ENCODE measurements around the gene RNF182. TPM values are rescaled to one million over a fixed set of nuclear protein-coding genes. Genes with fewer than 3 reads are reported as not detected.

RNF182 gene
- total RNA-seq, 2 donors from 2014 or later = not detected

- no peak for ATAC-seq (replicated peaks)
- H3K27me3 Mint-ChIP-seq = peaks cover 6% of the 10 kb centered on the region
Measured at GRCh38 chr6:13910443-13910842, 14.3 kb upstream of the RNF182 start.

DNA sequence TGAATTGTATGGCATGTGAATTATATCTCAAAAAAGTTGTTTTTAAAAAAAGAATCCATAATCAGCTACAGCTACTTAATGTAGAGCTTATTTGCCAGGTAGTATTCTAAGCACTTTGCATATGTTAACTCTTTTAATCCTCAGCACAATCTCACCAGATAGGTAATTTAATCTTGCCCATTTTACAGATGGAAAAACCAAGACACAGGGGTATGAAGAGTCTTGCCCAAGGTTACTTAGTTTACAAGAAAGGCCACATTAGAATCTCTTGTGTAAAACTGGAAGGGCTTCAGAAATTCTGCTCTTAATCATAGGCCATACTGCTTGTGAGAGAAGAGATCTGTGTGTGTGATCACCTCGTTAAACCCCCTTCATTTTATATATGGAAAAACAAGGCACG lies 13.4 kb upstream of the RNF182 start:
- no peaks in the 10 kb centered on the region for H3K4me1 Mint-ChIP-seq
- H3K27me3 Mint-ChIP-seq = peaks cover 6% of the 10 kb centered on the region
- no peak overlapping the region for H3K27ac Mint-ChIP-seq
- H3K36me3 Mint-ChIP-seq (ENCODE audit: low read depth) = no peaks in the 10 kb centered on the region
- ATAC-seq (replicated peaks) = no peak
- no peak overlapping the region for H3K4me3 Mint-ChIP-seq
- H3K9me3 Mint-ChIP-seq = no peaks in the 10 kb centered on the region

More at GRCh38 chr6:13910443-13910842, 14.3 kb upstream of the RNF182 start:
- no peaks in the 10 kb centered on the region for H3K36me3 Mint-ChIP-seq (ENCODE audit: low read depth)
- H3K4me1 Mint-ChIP-seq = no peaks in the 10 kb centered on the region
- no peaks in the 10 kb centered on the region for H3K9me3 Mint-ChIP-seq
- no peak overlapping the region for H3K4me3 Mint-ChIP-seq
- no peak overlapping the region for H3K27ac Mint-ChIP-seq

- no peak for ATAC-seq (replicated peaks)
- no peaks in the 10 kb centered on the region for H3K4me1 Mint-ChIP-seq
- no peaks in the 10 kb centered on the region for H3K36me3 Mint-ChIP-seq (ENCODE audit: low read depth)
- H3K27ac Mint-ChIP-seq = no peak overlapping the region
- no peaks in the 10 kb centered on the region for H3K9me3 Mint-ChIP-seq
- no peak overlapping the region for H3K4me3 Mint-ChIP-seq
- peaks cover 12% of the 10 kb centered on the region for H3K27me3 Mint-ChIP-seq
Measured at GRCh38 chr6:13913226-13914001, 11.3 kb upstream of the RNF182 start.

- H3K4me3 Mint-ChIP-seq = no peak overlapping the region
Measured at GRCh38 chr6:13914351-13914750, 10.4 kb upstream of the RNF182 start.

DNA sequence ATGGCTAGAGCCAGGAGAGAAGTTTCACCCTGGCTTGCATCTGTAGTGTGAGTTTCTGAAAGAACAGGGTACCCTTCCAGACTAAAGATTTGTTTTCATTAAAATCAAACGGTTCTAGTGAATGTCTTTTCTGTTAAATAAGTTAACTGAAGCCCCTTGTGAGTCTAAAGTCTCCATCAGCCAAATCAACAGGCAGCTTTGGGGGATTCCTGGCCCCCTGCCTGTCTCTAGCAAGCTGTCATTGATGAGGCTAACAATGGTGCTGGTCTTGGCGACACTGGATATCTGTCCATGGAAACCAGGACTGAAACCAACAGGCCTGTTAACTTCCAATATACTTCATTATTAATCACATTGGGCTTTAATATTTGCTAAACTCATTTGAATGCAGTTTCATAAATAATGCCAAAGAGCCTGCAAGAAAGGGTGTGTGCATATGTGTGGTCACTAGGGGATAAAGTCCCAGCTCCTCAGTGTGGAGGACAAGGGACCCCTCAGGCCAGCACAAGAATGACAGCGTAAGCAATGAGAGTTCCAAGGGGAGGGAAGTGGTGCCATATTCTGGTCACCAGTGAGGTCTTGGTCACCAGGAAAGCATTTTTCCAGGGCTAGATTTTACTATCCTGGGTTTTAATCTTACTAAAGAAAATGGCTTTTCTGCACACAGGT lies 9.1 kb upstream of the RNF182 start:
- ATAC-seq (replicated peaks) = no peak
- H3K27me3 Mint-ChIP-seq = peaks cover 12% of the 10 kb centered on the region
- H3K9me3 Mint-ChIP-seq = no peaks in the 10 kb centered on the region
- H3K4me1 Mint-ChIP-seq = no peaks in the 10 kb centered on the region
- H3K4me3 Mint-ChIP-seq = no peak overlapping the region
- no peak overlapping the region for H3K27ac Mint-ChIP-seq
- no peaks in the 10 kb centered on the region for H3K36me3 Mint-ChIP-seq (ENCODE audit: low read depth)

More at GRCh38 chr6:13914351-13914750, 10.4 kb upstream of the RNF182 start:
- Mint-ChIP-seq H3K36me3 (ENCODE audit: low read depth) (no peaks in the 10 kb centered on the region), H3K27ac (no peak overlapping the region), H3K4me1 (no peaks in the 10 kb centered on the region), H3K27me3 (peaks cover 12% of the 10 kb centered on the region), H3K9me3 (no peaks in the 10 kb centered on the region)
- no peak for ATAC-seq (replicated peaks)

- Mint-ChIP-seq H3K36me3 (ENCODE audit: low read depth) (no peaks in the 10 kb centered on the region), H3K4me1 (no peaks in the 10 kb centered on the region), H3K9me3 (no peaks in the 10 kb centered on the region), H3K4me3 (no peak overlapping the region), H3K27me3 (peaks cover 12% of the 10 kb centered on the region), H3K27ac (no peak overlapping the region)
- no peak for ATAC-seq (replicated peaks)
Measured at GRCh38 chr6:13916230-13916944, 8.4 kb upstream of the RNF182 start.

- no peak for ATAC-seq (replicated peaks)
- H3K36me3 Mint-ChIP-seq (ENCODE audit: low read depth) = no peaks in the 10 kb centered on the region
- no peaks in the 10 kb centered on the region for H3K4me1 Mint-ChIP-seq
- no peak overlapping the region for H3K27ac Mint-ChIP-seq
- H3K9me3 Mint-ChIP-seq = no peaks in the 10 kb centered on the region
- peaks cover 12% of the 10 kb centered on the region for H3K27me3 Mint-ChIP-seq
- H3K4me3 Mint-ChIP-seq = no peak overlapping the region
Measured at GRCh38 chr6:13917141-13917540, 7.6 kb upstream of the RNF182 start.

GRCh38 chr6:13918686-13919250 lies 6.0 kb upstream of the RNF182 start:
- no peak for ATAC-seq (replicated peaks)
- H3K27ac Mint-ChIP-seq = no peak overlapping the region
- H3K9me3 Mint-ChIP-seq = no peaks in the 10 kb centered on the region
- no peaks in the 10 kb centered on the region for H3K36me3 Mint-ChIP-seq (ENCODE audit: low read depth)
- no peak overlapping the region for H3K4me3 Mint-ChIP-seq
- H3K27me3 Mint-ChIP-seq = peaks cover 21% of the 10 kb centered on the region
- no peaks in the 10 kb centered on the region for H3K4me1 Mint-ChIP-seq

GRCh38 chr6:13919861-13920260 lies 4.9 kb upstream of the RNF182 start:
- H3K27ac Mint-ChIP-seq = no peak overlapping the region
- no peaks in the 10 kb centered on the region for H3K9me3 Mint-ChIP-seq
- no peak overlapping the region for H3K4me3 Mint-ChIP-seq
- peaks cover 5% of the 10 kb centered on the region for H3K4me1 Mint-ChIP-seq
- peaks cover 27% of the 10 kb centered on the region for H3K27me3 Mint-ChIP-seq
- no peak for ATAC-seq (replicated peaks)
- no peaks in the 10 kb centered on the region for H3K36me3 Mint-ChIP-seq (ENCODE audit: low read depth)

GRCh38 chr6:13920552-13920951 lies 4.2 kb upstream of the RNF182 start:
- ATAC-seq (replicated peaks) = no peak
- Mint-ChIP-seq H3K27ac (no peak overlapping the region), H3K4me1 (peaks cover 10% of the 10 kb centered on the region), H3K4me3 (no peak overlapping the region), H3K9me3 (no peaks in the 10 kb centered on the region), H3K36me3 (ENCODE audit: low read depth) (no peaks in the 10 kb centered on the region), H3K27me3 (peaks cover 29% of the 10 kb centered on the region)

GRCh38 chr6:13922750-13923149 lies 2.0 kb upstream of the RNF182 start:
- peaks cover 39% of the 10 kb centered on the region for H3K27me3 Mint-ChIP-seq
- no peaks in the 10 kb centered on the region for H3K9me3 Mint-ChIP-seq
- H3K36me3 Mint-ChIP-seq (ENCODE audit: low read depth) = no peaks in the 10 kb centered on the region
- ATAC-seq (replicated peaks) = no peak
- H3K4me3 Mint-ChIP-seq = no peak overlapping the region
- peaks cover 13% of the 10 kb centered on the region for H3K4me1 Mint-ChIP-seq
- no peak overlapping the region for H3K27ac Mint-ChIP-seq

DNA sequence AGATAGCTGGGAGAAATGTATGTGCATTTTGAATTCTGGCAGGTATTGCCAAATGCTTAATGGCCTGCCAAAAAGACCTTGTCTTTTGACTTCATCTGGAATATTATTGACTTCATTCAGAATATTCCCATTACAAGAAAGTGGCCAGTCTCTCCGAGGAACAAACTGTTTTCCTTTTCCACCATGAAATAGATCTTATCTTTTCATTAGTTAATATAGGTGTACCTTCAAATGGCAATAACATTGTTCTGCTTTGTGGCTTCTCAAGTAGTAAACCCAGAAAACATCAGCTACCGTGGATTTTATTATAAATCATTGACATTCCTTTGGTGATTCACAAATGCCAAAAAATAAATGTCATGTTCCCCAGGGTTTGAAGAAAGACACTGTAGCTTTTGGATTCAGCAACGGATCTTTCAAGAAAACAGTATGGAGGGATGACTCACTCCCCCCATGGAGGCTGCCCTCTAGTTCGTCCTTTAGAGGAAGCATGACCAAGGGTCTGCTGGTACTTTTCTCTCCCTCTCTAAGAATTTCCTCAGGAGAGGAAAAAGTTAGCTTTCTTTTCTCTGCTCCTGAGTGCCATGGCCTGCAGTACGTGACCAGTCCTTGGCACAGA lies 1.1 kb upstream of the RNF182 start:
- no peak overlapping the region for H3K27ac Mint-ChIP-seq
- peaks cover 13% of the 10 kb centered on the region for H3K4me1 Mint-ChIP-seq
- H3K4me3 Mint-ChIP-seq = peak overlapping the region; percentile 79
- H3K9me3 Mint-ChIP-seq = no peaks in the 10 kb centered on the region
- no peaks in the 10 kb centered on the region for H3K36me3 Mint-ChIP-seq (ENCODE audit: low read depth)
- no peak for ATAC-seq (replicated peaks)
- H3K27me3 Mint-ChIP-seq = peaks cover 41% of the 10 kb centered on the region

DNA sequence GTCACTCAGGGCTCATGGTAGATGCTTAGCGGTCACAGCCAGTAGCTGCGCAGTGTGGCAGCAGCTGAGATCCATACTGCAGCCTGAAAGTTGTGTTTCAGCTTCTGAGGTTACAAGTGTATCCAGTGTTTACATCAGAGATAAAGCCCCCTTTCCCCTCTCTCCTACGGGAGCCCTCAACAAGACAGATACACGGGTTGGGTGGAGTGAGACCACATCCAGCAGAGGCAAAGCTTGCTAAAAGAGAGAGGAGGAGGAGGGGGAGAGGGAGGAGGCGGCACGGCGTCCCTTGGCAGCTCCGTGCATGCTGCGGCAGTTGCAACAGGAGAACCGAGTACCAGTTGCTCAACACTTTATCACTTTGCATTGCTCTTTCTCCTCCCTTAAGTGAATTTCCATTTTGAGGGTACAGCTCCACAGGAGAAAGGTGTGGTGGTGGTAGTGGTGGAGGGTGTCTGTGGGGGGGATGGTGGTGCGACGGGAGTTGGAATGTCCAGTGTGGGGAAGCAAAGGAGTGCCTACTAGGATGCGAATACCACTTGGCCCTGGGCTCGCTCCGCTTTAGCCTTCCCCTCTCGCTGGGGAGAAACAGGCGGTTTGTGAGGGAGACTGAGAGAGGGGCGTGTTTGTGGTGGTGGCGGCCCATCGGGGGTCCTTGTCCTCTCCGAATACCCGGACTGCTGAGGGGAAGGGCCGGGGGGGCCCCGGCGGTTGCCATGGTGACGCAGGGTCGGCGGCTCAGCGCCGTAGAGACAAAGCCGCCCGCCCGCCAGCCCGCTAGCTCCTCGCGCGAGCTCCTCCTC lies 405 bp upstream of the RNF182 start:
- Mint-ChIP-seq H3K27ac (no peak overlapping the region), H3K4me3 (peak overlapping the region; percentile 79), H3K27me3 (peaks cover 45% of the 10 kb centered on the region), H3K36me3 (ENCODE audit: low read depth) (no peaks in the 10 kb centered on the region), H3K9me3 (no peaks in the 10 kb centered on the region), H3K4me1 (peaks cover 13% of the 10 kb centered on the region)
- ATAC-seq (replicated peaks) = peak; percentile 42
